GM13976 (cell line): ENCODE data around the gene STRA6.

ENCODE experiments used
- DNase-seq: peaks from one replicate; pipeline ENCODE4 v3.0.0; 2012; ENCODE audit warnings: low spot score
- in situ Hi-C: fragments of 300-500 bp; cut with MboI; formaldehyde crosslinking; loops from one replicate; pipeline ENCODE4 v1.12.0; 2022; ENCODE audit warnings: low sequenced_read_pairs, mixed read lengths, inconsistent platforms; ENCODE audit not compliant: unreplicated experiment
- TF ChIP-seq, protein P1 (sequence below): IDR thresholded peaks from 2 replicates; pipeline ENCODE4 v1.5.1; 2012; ENCODE audit warnings: borderline replicate concordance, mild to moderate bottlenecking; ENCODE audit not compliant: insufficient read depth; ENCODE audit errors: extremely low read depth, missing control alignments, control extremely low read depth

The STRA6 gene

DNA sequence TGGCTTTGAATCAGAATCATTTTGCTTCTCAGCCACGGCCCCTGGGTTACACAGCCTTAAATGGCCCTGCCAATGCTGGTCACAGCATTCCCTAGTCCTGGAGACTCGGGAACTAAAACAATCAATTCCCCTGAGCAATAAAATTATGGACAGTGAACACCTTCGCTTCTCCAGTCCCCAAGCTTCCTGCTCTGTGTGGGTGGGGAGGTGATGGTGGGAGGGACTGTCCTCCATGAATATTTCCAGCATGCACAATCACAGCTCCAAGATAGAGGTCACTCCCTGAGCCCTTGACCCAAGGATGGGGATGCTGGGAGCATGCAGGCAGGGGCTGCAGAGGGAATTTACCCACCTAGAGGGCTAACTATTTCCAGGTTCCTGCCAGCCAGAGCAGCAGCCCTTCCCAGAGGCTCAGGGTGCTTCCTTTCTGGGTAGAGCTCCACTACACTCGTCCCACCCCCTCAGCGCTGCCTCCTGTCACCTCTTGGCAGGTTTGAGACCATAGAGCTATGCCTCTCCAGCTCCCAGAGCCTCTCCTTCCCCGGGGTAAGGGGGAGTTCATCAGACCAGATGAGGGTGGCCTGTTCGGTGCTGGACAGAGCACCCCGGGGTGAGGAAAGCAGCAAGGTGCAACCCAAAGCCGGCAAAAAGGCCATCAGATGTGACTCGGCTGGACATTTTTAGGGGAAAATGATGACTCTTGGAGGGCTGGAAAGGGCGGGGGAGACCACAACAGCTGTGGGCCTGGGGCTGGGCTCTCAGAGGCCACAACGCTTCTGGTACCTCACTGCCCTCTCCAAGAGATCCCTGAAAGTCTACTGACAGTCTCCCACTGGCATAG, 19.0 kb upstream of the STRA6 start:
- DNase-seq: no peak
- in situ Hi-C loops: no loop called here
- TF ChIP-seq, protein P1, sequence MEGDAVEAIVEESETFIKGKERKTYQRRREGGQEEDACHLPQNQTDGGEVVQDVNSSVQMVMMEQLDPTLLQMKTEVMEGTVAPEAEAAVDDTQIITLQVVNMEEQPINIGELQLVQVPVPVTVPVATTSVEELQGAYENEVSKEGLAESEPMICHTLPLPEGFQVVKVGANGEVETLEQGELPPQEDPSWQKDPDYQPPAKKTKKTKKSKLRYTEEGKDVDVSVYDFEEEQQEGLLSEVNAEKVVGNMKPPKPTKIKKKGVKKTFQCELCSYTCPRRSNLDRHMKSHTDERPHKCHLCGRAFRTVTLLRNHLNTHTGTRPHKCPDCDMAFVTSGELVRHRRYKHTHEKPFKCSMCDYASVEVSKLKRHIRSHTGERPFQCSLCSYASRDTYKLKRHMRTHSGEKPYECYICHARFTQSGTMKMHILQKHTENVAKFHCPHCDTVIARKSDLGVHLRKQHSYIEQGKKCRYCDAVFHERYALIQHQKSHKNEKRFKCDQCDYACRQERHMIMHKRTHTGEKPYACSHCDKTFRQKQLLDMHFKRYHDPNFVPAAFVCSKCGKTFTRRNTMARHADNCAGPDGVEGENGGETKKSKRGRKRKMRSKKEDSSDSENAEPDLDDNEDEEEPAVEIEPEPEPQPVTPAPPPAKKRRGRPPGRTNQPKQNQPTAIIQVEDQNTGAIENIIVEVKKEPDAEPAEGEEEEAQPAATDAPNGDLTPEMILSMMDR: no peak

- DNase-seq: no peak
- TF ChIP-seq, protein P1: no peak
- in situ Hi-C loops: no loop called here
These were observed 18.1 kb upstream of the STRA6 start for GRCh38 chr15:74220475-74221248.

DNA sequence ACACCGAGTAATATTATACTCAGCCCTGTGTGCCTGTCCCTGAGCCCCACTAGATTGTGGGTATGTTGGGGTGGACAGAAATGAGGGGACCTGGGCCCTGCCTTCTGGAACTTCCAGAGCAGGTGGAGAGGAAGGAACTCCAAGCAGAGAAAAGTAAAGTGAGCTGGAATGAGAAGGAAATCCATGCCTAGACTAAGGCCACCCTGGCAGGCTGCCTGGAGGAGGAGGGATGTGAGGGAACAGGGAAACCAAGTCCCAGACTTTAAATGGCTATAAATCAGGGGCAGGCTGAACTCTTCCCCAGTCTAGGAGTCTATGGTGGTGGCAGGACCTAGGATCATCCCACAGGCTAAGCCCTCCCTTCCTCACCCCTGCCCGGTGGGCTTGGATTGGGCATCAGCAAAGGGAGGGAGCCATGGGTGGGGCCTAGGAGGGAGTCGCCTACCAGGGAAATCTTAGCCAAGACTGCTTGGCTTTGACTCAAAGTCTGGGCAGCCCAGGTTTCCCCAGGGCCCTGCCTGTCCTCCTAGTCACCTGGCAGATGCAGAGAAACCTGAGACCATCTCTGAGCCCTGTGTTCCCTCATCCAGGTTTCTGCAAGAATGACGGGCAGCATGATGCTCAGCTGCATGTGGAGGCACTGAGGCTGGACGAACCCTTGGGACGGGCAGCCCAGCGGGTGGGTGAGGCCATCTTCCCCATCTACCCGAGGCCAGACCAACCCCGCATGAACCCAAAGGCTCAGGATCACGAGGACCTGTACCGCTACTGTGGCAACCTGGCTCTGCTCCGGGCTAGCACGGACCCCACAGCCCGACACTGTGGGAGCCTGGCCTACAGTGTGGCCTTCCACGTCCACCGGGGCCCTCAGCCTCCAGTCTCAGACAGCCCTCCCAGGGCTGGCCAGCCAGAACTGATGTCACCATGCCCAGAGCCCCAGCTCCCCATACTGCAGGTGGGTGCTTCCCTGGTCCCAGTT, 15.6 kb upstream of the STRA6 start:
- DNase-seq: no peak
- in situ Hi-C loops: no loop called here
- TF ChIP-seq, protein P1: no peak

- in situ Hi-C loops: no loop called here
- TF ChIP-seq, protein P1: no peak
- DNase-seq: no peak
These were observed 14.4 kb upstream of the STRA6 start for GRCh38 chr15:74216949-74217348.

DNA sequence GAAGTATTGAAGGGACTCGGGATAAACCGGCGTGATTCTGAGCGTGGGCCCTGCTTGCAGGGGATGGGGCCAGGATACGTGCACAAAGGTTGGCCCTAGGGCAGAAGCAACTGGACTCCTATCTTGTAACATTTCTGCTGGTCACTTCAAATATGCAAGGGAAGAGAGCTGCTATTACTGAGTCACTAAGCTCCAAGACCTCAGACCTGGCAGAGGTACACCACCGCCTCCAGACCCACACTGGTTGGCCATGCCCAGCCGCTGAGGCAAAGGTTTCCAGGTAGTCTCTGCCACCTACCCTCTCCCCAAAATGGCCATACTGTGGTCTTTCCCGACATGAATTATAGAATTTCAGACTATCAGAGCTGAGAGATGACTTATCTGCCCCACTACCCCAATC, 13.4 kb upstream of the STRA6 start:
- TF ChIP-seq, protein P1: no peak
- in situ Hi-C loops: no loop called here
- no peak for DNase-seq

GRCh38 chr15:74214324-74215021, 11.9 kb upstream of the STRA6 start:
- in situ Hi-C loops: no loop called here

More at GRCh38 chr15:74214324-74215021, 11.9 kb upstream of the STRA6 start:
- no peak for DNase-seq
- TF ChIP-seq, protein P1: no peak
